Measurements from ENCODE around the gene QPCT.

DNA sequence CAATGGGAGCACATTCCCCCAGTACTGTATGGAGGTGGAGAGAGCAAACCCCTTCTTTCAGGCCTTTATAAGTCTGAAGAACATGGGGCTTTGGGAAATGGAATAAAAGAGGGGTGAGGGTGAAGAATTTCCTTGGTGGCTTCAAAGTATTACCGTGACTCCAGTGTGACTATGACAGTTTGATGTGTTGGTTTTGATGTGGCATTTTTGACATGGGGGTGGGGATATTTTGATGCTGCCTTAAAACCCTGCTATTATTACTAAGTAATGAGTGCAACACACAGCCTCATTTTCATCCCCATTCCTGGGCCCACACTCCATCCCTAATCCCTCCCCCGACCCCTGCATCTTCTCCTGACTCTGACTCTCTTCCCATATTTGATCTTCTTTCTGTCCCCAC is 23.6 kb downstream of the QPCT start:
- TF ChIP-seq POLR2A (IDR thresholded peaks at IDR 0.05; ENCODE audit: low read depth, low read length) (no peak), POLR2AphosphoS5 (IDR thresholded peaks at IDR 0.05; ENCODE audit: low read depth, low read length) (no peak), TAF1 (IDR thresholded peaks at IDR 0.05; ENCODE audit: low read depth, low read length) (no peak), PAX5 (IDR thresholded peaks at IDR 0.05; ENCODE audit: insufficient read depth, low read length, severe bottlenecking) (no peak)

All from GM12891 (cell line).